ENCODE data around the gene PDZK1IP1. TPM values are rescaled to one million over a fixed set of nuclear protein-coding genes. Genes with fewer than 3 reads are reported as not detected.
"Not testable (repeated sequence)": the region's sequence is repeated elsewhere in the genome, so short reads cannot be mapped to it uniquely, and the experiment has no call there.

Gene PDZK1IP1
- total RNA-seq, 5 donors from 2014 or later (not counting 1 experiment from before 2014, with no cell fraction given), result not detected

DNA sequence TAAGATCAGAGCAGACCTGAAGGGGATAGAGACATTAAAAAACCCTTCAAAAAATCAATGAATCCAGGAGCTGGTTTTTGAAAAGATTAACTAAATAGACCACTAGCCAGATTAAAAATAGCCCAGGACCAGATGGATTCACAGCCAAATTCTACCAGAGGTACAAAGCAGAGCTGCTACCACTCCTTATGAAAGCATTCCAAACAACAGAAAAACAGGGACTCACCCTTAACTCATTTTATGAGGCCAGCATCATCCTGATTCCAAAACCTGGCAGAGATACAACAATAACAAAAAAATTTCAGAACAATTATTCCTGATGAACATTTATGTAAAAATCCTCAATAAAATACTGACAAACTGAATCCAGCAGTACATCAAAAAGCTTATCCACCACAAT is 33.4 kb downstream of the PDZK1IP1 start:
- CTCF ChIA-PET; DNase-seq; H3K27ac ChIP-seq (ENCODE audit: low read length); H3K4me1 ChIP-seq (ENCODE audit: control insufficient read depth in 1 of 2, extremely low read depth in 1 of 2, insufficient read depth in 2 of 2, low read length in 2 of 2); H3K36me3 ChIP-seq (ENCODE audit: control insufficient read depth in 2 of 2, extremely low read depth in 1 of 2, insufficient read depth in 1 of 2, low read length in 1 of 2); H3K4me3 ChIP-seq (ENCODE audit: control insufficient read depth in 1 of 2, extremely low read depth in 1 of 2, low read length in 1 of 2); H3K36me3 Mint-ChIP-seq; H3K27me3 ChIP-seq (replicated peaks in 1 of 2; ENCODE audit: control insufficient read depth in 2 of 2, extremely low read depth in 1 of 2, insufficient read depth in 2 of 2, low read length in 1 of 2); H3K27ac Mint-ChIP-seq; H3K9me3 ChIP-seq; H3K4me3 Mint-ChIP-seq; ATAC-seq (replicated peaks in 1 of 4); POLR2A ChIA-PET; H3K4me1 Mint-ChIP-seq: not testable (repeated sequence)
- H3K27me3 Mint-ChIP-seq, result peaks cover 38 to 42% of the 10 kb centered on the region in 2 donors
- H3K9me3 Mint-ChIP-seq, result peaks cover 10 to 19% (median 16%) of the 10 kb centered on the region in 3 donors

DNA sequence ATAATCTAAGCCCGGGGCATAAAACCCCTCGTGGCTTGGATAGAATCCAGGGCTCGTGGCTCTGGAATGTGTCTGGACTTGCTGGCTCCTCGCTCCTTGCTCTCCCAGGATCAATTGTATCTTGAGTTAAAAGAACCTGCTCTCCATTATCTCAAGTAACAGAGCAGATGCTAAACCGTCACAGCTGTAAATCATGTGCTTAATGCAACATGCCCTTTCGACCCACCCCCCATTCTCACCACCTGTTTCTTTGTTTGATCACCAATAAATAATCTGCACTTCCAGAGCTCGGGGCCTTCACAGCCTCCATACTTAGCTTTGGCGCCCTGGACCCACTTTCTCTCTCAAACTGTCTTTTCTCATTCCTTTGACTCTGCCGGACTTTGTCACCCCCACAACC is 40.7 kb downstream of the PDZK1IP1 start:
- DNase-seq; POLR2A ChIA-PET; CTCF ChIA-PET; H3K36me3 ChIP-seq (ENCODE audit: control insufficient read depth in 2 of 2, extremely low read depth in 1 of 2, insufficient read depth in 1 of 2, low read length in 1 of 2); H3K36me3 Mint-ChIP-seq; H3K4me3 ChIP-seq (ENCODE audit: control insufficient read depth in 1 of 2, extremely low read depth in 1 of 2, low read length in 1 of 2); H3K4me1 ChIP-seq (ENCODE audit: control insufficient read depth in 1 of 2, extremely low read depth in 1 of 2, insufficient read depth in 2 of 2, low read length in 2 of 2); H3K27ac Mint-ChIP-seq; H3K9me3 ChIP-seq; H3K27ac ChIP-seq (ENCODE audit: low read length); H3K9me3 Mint-ChIP-seq; H3K4me1 Mint-ChIP-seq; ATAC-seq (replicated peaks in 1 of 4); H3K4me3 Mint-ChIP-seq: not testable (repeated sequence)
- peaks cover 44 to 50% of the 10 kb centered on the region in 2 donors for H3K27me3 Mint-ChIP-seq
- H3K27me3 ChIP-seq (replicated peaks in 1 of 2; ENCODE audit: control insufficient read depth in 2 of 2, extremely low read depth in 1 of 2, insufficient read depth in 2 of 2, low read length in 1 of 2), result peaks cover 0 to 25% of the 10 kb centered on the region in 2 experiments
- 70% methylated on average over 4 of the region's 9 CpGs for WGBS (ENCODE audit: insufficient coverage)

DNA sequence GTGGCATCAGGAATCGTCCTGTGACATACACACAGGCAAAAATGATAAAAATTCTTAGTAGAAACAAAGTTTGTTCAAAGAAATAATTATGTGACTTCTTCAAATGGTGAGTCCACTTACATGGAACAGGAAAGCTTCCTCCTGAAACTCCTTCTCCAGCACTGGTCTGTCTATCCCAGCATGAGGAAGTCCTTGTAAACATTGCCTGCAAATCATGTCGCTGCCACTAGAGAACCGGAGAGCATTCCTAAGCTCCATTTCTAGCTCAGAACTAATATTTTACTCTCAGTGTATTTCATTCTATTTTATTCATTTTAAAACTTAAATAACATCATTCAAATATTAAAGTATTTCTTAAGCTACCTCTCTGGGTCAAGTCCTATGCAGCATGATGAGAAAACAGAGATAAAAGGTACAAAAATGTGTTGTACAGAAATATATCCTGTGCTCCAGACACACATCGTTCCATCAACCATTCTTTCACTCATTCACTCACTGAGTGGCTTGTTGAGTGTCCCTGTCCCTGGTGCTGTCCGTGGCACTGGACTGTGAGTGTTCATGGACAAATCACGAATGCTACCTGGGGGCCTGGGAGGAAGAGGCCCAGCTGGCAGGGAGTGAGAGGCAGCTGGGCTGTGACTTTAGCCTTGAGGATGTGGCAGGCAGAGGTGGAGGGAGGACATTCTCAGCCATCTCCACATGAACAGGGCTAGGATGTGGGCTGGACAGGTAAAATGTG is 42.6 kb downstream of the PDZK1IP1 start:
- CTCF ChIA-PET, result no interaction called here
- Histone ChIP-seq H3K27ac (ENCODE audit: low read length) (no peak overlapping the region), H3K4me1 (ENCODE audit: control insufficient read depth in 1 of 2, extremely low read depth in 1 of 2, insufficient read depth in 2 of 2, low read length in 2 of 2) (no peaks in the 10 kb centered on the region), H3K4me3 (ENCODE audit: control insufficient read depth in 1 of 2, extremely low read depth in 1 of 2, low read length in 1 of 2) (no peak overlapping the region), H3K27me3 (replicated peaks in 1 of 2; ENCODE audit: control insufficient read depth in 2 of 2, extremely low read depth in 1 of 2, insufficient read depth in 2 of 2, low read length in 1 of 2) (peaks cover 0 to 18% of the 10 kb centered on the region in 2 experiments), H3K36me3 (ENCODE audit: control insufficient read depth in 2 of 2, extremely low read depth in 1 of 2, insufficient read depth in 1 of 2, low read length in 1 of 2) (no peaks in the 10 kb centered on the region), H3K9me3 (no peaks in the 10 kb centered on the region)
- Mint-ChIP-seq H3K9me3 (no peaks in the 10 kb centered on the region), H3K4me3 (no peak overlapping the region), H3K36me3 (no peaks in the 10 kb centered on the region), H3K27ac (no peak overlapping the region), H3K4me1 (no peaks in the 10 kb centered on the region), H3K27me3 (peaks cover 34 to 39% of the 10 kb centered on the region in 2 donors)
- ATAC-seq (replicated peaks in 1 of 4), result no peak
- DNase-seq, result no peak
- 53% methylated on average over 4 of the region's 6 CpGs for WGBS (ENCODE audit: insufficient coverage)
- POLR2A ChIA-PET, result no interaction called here

DNA sequence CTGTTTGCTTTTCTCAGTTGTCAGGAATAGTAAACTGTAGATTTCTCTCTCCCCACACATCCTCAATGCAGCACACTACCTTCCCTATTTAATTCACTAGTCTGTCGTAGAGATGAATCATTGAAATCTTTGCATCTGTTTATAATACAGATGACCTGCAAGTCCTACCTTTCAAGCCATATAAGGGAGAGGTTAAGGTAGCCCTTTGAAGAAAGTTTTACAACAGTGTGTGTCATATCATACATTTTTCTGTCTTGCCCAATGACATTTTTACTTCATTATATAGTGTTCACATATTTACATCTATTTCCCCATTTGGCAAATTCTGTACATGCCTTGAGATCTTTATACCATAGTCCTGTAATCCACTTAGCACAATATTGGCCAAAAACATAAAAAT is 43.3 kb downstream of the PDZK1IP1 start:
- DNase-seq; H3K9me3 ChIP-seq; H3K9me3 Mint-ChIP-seq; H3K4me3 Mint-ChIP-seq; H3K27ac Mint-ChIP-seq; H3K36me3 ChIP-seq (ENCODE audit: control insufficient read depth in 2 of 2, extremely low read depth in 1 of 2, insufficient read depth in 1 of 2, low read length in 1 of 2); H3K27ac ChIP-seq (ENCODE audit: low read length); POLR2A ChIA-PET; H3K36me3 Mint-ChIP-seq; H3K4me1 ChIP-seq (ENCODE audit: control insufficient read depth in 1 of 2, extremely low read depth in 1 of 2, insufficient read depth in 2 of 2, low read length in 2 of 2); CTCF ChIA-PET; H3K4me3 ChIP-seq (ENCODE audit: control insufficient read depth in 1 of 2, extremely low read depth in 1 of 2, low read length in 1 of 2); H3K4me1 Mint-ChIP-seq; ATAC-seq (replicated peaks in 1 of 4): not testable (repeated sequence)
- peaks cover 32 to 33% of the 10 kb centered on the region in 2 donors for H3K27me3 Mint-ChIP-seq
- no CpG with 5 or more reads among the region's 1 CpG for WGBS (ENCODE audit: insufficient coverage)
- H3K27me3 ChIP-seq (replicated peaks in 1 of 2; ENCODE audit: control insufficient read depth in 2 of 2, extremely low read depth in 1 of 2, insufficient read depth in 2 of 2, low read length in 1 of 2), result peaks cover 0 to 15% of the 10 kb centered on the region in 2 experiments

DNA sequence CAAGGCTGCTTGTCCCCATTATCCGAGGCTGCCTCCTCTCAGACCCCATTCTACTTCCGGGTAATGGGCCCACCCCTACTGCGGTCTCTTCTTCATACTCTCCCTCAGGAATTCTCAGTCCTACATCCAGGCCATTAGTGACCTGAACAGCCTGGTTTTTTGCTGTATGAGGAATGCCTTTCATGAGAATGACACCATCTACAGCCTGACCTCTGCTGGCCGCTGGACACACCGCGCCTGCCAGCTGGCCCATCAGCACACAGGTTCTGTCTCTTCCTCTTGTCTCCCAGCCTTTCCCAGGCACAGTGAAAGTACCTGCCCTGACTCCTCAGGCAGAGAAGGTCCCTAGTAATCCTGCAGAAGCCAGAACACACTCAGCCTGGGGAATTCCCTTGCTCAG is 46.2 kb downstream of the PDZK1IP1 start:
- H3K9me3 ChIP-seq; H3K27ac Mint-ChIP-seq; H3K36me3 ChIP-seq (ENCODE audit: control insufficient read depth in 2 of 2, extremely low read depth in 1 of 2, insufficient read depth in 1 of 2, low read length in 1 of 2); H3K27me3 ChIP-seq (replicated peaks in 1 of 2; ENCODE audit: control insufficient read depth in 2 of 2, extremely low read depth in 1 of 2, insufficient read depth in 2 of 2, low read length in 1 of 2); H3K36me3 Mint-ChIP-seq; CTCF ChIA-PET; DNase-seq; H3K4me3 ChIP-seq (ENCODE audit: control insufficient read depth in 1 of 2, extremely low read depth in 1 of 2, low read length in 1 of 2); ATAC-seq (replicated peaks in 1 of 4); H3K4me1 Mint-ChIP-seq; H3K4me3 Mint-ChIP-seq; POLR2A ChIA-PET; H3K27ac ChIP-seq (ENCODE audit: low read length); H3K4me1 ChIP-seq (ENCODE audit: control insufficient read depth in 1 of 2, extremely low read depth in 1 of 2, insufficient read depth in 2 of 2, low read length in 2 of 2); H3K9me3 Mint-ChIP-seq: not testable (repeated sequence)
- 92% methylated on average over 4 of the region's 6 CpGs for WGBS (ENCODE audit: insufficient coverage)
- peaks cover 10 to 12% of the 10 kb centered on the region in 2 donors for H3K27me3 Mint-ChIP-seq

DNA sequence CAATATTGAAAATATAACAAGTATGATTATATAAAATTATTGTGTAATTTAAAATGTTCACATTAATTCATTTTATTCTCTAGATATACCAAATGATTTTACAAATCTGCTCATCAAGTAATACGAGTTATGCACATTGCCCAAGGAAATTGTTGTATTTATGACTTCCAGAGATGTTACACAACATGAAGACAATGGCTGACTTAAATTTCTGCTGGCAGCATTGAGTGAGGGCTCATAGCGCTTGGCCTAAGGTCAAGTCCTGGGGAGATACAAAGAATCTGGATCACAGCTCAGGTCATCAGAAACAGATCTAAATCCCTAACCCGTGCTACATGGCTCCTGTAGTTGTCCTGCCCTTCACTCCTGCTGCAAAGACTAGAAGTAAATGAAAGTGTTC is 49.5 kb downstream of the PDZK1IP1 start:
- H3K9me3 ChIP-seq; POLR2A ChIA-PET; H3K27ac ChIP-seq (ENCODE audit: low read length); H3K36me3 ChIP-seq (ENCODE audit: control insufficient read depth in 2 of 2, extremely low read depth in 1 of 2, insufficient read depth in 1 of 2, low read length in 1 of 2); H3K4me1 Mint-ChIP-seq; DNase-seq; H3K27me3 ChIP-seq (replicated peaks in 1 of 2; ENCODE audit: control insufficient read depth in 2 of 2, extremely low read depth in 1 of 2, insufficient read depth in 2 of 2, low read length in 1 of 2); H3K27me3 Mint-ChIP-seq; H3K4me3 ChIP-seq (ENCODE audit: control insufficient read depth in 1 of 2, extremely low read depth in 1 of 2, low read length in 1 of 2); H3K36me3 Mint-ChIP-seq; CTCF ChIA-PET; H3K9me3 Mint-ChIP-seq; H3K4me3 Mint-ChIP-seq; ATAC-seq (replicated peaks in 1 of 4); H3K4me1 ChIP-seq (ENCODE audit: control insufficient read depth in 1 of 2, extremely low read depth in 1 of 2, insufficient read depth in 2 of 2, low read length in 2 of 2); H3K27ac Mint-ChIP-seq: not testable (repeated sequence)
- WGBS (ENCODE audit: insufficient coverage), result 40% methylated on average over 1 of the region's 3 CpGs
